HG03575 (cell line): ENCODE measurements around the gene POU6F1.
"Not testable (repeated sequence)": the region's sequence is repeated elsewhere in the genome, so short reads cannot be mapped to it uniquely, and the experiment has no call there.

ENCODE experiments used
- ATAC-seq: cut with Tn5 transposase; IDR thresholded peaks from one replicate; pipeline ENCODE4 v1.9.1; 2021; ENCODE audit not compliant: unreplicated experiment, insufficient number of reproducible peaks, low FRiP score; ENCODE audit errors: extremely low read depth

POU6F1 gene

DNA sequence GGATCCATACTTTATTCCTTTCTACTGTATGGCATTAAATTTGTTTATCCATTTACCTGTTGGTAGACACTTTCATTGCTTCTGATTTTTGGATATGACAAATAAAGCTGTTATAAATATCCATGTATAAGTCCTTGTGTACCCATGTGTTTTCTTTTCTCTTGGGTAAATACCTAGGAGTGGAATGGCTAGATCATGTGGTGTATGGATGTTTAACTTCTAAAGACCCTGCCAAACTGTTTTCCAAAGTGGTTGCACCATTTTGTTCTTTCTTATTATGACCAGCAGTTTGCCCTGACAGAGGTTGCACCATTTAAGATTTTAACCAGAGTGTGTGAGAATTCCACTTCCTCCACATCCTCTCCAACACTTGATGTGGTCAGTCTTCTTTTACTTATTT, 14.8 kb upstream of the POU6F1 start:
- no peak for ATAC-seq

- ATAC-seq, result no peak
Measured at GRCh38 chr12:51229116-51229809, 11.4 kb upstream of the POU6F1 start.

DNA sequence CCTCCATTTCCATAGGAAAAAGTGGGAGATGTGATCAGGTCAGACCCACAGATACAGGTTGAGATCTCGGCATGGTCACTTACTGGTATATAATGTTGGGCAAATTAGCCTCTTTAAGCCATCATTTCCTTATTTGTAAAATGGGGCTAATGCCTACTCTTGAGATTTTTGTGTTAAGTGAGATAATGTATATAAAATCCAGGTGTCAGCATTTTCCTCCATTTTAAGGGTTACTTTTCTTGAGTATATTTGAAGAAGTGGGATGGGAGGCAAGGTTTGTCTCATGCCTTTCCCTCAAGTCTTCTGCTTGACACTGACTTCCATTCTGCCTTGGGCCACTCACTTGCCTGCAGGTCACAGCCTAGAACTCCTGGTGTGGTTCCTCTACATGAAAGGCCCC, 10.1 kb upstream of the POU6F1 start:
- ATAC-seq, result no peak

DNA sequence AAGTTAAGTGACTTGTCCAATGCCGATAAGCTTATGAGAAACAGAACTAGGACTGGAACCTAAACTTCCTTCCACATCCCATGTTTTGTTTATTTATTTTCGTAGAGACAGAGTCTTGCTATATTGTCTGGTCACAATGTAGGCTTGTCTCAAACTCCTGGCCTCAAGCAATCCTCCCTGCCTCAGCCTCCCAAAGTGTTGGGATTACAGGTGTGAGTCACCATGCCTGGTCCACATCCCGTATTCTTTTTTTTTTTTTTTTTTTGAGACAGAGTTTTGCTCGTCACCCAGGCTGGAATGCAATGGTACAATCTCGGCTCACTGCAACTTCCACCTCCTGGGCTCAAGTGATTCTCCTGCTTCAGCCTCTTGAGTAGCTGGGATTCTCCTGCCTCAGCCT, 9.2 kb upstream of the POU6F1 start:
- not testable (repeated sequence) for ATAC-seq

GRCh38 chr12:51225771-51226170, 7.9 kb upstream of the POU6F1 start:
- no peak for ATAC-seq

DNA sequence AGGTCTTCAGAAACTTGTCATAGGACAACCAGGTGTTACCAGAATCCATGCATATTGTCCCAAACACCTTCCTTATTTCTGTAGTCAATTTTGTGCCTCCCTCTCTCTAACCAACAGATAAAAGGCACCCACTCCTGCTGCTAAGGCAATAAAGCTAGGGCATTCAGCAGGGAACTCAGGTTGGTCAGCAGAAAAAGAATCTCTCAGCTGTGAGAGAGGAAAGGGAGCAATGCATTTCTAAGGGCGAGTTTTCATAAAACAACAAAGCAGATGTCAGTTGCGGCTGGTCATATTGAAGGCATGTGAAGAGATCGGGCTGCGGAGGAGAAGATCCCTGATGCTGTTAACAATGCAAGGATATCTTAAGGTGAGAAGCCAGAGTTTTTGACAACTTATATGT, 7.4 kb upstream of the POU6F1 start:
- no peak for ATAC-seq

DNA sequence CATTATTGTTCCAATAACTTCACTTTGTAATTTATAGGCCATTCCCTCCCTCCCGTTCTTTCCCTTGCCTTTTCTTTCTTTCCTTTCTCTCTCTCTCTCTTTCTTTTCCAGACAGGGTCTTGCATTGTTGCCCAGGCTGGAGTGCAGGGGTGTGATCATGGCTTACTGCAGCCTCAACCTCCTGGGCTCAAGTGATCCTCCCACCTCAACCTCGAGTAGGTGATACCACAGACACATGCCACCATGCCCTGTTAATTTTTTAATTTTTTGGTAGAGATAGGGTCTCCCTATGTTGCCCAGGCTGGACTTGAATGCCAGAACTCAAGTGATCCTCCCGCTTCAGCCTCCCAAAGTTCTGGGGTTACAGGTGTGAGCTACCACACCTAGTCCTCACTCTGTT, 6.8 kb upstream of the POU6F1 start:
- no peak for ATAC-seq

GRCh38 chr12:51222461-51222860, 4.6 kb upstream of the POU6F1 start:
- no peak for ATAC-seq

DNA sequence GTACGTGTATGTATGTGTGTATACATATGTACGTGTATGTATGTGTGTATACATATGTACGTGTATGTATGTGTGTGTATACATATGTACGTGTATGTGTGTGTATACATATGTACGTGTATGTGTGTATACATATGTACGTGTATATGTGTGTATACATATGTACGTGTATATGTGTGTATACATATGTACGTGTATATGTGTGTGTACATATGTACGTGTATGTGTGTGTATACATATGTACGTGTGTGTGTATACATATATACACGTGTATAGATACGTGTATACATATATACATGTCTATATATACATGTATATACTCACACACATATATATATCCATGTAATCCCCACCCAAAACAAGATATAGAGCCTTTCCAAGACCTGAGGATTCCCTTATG, 2.0 kb upstream of the POU6F1 start:
- not testable (repeated sequence) for ATAC-seq

DNA sequence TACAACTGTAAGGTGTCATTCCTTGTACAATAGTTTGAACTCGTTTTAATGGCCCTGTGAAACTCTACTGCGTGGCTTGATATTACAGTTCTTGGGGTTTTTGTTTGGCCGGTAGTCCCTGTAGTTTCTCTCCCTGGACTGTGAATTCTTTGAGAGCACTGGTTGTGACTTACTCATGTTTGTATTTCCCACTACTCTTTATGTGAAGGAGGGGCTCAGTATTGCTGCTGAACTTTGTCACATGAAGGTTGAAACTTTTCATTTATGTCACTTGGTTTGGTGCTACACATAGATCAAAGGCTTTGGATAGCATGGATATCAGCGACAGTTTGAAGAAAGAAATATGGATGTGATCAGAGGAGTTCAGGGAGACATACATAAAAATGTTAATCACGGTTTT, 1.5 kb upstream of the POU6F1 start:
- no peak for ATAC-seq

- no peak for ATAC-seq
Measured at GRCh38 chr12:51218607-51219161, 822 bp upstream of the POU6F1 start.

DNA sequence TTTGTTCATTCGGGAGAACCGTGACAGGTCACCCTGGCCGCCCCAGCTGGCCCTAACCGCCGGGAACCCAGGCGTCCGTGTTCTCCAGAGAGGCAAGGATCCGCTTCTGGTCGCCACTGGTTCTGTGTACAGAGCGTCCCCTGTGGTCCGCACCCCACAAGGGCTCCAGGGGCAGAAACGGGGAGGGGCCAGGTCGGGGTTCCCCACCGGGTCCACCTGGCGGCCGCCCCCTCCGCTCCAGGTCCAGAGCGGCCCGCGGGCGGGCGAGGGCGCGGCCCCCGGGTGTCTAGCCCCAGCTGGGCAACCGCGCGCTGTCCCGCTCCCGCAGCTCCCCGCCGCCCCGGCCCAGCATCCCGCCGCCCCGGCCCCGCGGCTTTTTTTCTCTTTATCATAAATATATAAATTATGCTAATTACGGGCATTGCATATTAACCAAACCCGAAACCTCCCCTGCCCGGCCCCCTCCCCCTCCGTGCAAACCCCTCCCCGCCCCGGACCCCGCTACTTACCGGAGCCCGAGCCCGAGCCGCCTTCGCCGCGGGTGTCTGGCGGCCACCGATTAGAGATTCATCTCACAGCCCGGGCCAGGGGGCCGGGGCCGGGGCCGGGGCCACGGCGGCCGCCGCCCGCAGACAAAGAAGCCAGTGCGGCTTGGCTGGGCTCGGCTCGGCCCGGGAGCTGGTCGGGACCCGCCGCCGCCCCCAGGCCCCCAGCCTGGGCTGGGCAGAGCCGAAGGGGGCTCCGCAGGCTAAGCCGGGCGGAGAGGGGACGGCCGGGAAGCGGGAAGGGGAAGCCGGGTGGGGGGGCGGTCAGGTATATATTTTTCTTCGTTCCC, 512 bp downstream of the POU6F1 start:
- no peak for ATAC-seq

GRCh38 chr12:51216642-51217041, 1.2 kb downstream of the POU6F1 start:
- no peak for ATAC-seq

DNA sequence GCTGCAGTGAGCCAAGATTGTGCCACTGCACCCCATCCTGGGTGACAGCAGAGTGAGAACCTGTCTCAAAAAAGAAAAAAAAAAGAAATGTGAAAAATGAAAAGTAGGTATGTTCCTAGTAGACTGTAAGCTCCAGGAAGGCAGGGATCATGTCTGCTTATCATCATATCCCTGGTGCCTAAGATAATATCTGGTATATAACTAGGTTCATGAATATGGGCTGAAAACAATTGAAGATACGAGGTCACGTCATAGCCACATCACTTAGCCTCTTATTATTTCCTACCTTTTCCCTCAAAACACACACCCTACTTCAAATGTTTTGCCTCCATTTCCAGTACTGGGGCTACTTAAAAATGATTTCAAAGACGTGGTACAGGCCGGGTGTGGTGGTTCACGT, 3.0 kb downstream of the POU6F1 start:
- no peak for ATAC-seq

DNA sequence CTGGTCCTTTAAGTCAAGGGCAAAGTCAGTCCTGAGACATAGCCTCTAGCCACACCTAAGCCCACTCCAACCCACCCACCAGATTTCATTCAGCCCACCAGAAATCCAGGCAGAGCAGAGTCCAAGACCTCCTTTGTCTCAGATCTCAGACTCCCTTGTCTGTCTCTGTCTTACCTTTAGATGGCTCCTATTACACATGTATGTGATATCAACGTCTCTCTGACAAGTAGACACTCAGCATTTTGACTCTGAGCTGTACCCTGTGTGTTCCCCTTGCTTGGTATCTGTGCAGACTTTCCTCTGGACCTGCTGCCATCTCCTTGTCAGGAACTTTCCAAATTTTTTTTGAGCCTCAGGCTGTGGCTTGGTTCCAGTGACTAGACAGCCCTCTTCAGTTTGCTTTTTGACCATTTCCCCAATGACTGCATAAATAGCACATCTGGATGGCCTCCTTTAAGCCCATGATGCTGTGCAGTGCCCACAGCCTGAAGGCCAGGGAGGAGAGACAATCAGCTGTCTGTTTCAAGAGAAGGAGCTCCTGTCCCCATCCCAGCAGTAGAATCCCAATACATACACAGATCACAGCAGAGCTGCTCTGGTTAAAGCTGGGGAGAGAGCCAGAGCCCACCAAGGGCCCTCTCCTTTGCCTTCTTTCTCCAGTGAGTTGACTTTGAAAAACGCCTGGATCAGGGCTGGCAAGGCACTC, 7.0 kb downstream of the POU6F1 start:
- no peak for ATAC-seq

GRCh38 chr12:51209259-51209658, 8.6 kb downstream of the POU6F1 start:
- no peak for ATAC-seq

GRCh38 chr12:51208016-51208660, 9.7 kb downstream of the POU6F1 start:
- ATAC-seq, result no peak

DNA sequence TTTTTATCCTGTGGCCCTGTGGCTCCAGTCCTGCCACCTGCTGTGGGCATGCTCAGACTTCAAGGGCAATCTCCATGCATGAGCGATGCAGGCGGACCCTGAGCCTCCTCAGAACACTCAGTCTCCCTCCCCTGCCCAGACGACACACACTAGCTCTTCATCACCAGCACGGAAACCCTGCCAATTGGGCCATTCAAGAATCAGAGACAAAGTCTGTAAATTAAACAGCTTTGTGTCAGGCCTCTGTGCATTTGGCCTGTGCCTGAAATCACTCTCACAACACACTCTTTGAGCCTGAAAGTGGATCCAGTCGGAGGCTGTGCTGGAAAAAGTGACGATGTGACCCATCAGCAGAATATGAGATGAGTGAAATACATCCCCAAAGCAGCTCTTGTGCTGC, 12.5 kb downstream of the POU6F1 start:
- ATAC-seq, result no peak

- no peak for ATAC-seq
Measured at GRCh38 chr12:51202718-51203117, 15.1 kb downstream of the POU6F1 start.
